GM12873 (cell line): Measurements from ENCODE around the gene GAST.

ENCODE experiments used
- TF ChIP-seq, protein P1 (sequence below): IDR thresholded peaks from 2 replicates; pipeline ENCODE4 v1.5.1; 2012; ENCODE audit warnings: low read depth, mild to moderate bottlenecking, moderate library complexity, low read length, control low read depth; ENCODE audit not compliant: insufficient read depth; ENCODE audit errors: missing control alignments

The GAST gene

GRCh38 chr17:41695134-41695661 is 16.9 kb upstream of the GAST start:
- TF ChIP-seq, protein P1, sequence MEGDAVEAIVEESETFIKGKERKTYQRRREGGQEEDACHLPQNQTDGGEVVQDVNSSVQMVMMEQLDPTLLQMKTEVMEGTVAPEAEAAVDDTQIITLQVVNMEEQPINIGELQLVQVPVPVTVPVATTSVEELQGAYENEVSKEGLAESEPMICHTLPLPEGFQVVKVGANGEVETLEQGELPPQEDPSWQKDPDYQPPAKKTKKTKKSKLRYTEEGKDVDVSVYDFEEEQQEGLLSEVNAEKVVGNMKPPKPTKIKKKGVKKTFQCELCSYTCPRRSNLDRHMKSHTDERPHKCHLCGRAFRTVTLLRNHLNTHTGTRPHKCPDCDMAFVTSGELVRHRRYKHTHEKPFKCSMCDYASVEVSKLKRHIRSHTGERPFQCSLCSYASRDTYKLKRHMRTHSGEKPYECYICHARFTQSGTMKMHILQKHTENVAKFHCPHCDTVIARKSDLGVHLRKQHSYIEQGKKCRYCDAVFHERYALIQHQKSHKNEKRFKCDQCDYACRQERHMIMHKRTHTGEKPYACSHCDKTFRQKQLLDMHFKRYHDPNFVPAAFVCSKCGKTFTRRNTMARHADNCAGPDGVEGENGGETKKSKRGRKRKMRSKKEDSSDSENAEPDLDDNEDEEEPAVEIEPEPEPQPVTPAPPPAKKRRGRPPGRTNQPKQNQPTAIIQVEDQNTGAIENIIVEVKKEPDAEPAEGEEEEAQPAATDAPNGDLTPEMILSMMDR = no peak

GRCh38 chr17:41695954-41696757 is 16.0 kb upstream of the GAST start:
- TF ChIP-seq, protein P1 = peak; percentile 85

DNA sequence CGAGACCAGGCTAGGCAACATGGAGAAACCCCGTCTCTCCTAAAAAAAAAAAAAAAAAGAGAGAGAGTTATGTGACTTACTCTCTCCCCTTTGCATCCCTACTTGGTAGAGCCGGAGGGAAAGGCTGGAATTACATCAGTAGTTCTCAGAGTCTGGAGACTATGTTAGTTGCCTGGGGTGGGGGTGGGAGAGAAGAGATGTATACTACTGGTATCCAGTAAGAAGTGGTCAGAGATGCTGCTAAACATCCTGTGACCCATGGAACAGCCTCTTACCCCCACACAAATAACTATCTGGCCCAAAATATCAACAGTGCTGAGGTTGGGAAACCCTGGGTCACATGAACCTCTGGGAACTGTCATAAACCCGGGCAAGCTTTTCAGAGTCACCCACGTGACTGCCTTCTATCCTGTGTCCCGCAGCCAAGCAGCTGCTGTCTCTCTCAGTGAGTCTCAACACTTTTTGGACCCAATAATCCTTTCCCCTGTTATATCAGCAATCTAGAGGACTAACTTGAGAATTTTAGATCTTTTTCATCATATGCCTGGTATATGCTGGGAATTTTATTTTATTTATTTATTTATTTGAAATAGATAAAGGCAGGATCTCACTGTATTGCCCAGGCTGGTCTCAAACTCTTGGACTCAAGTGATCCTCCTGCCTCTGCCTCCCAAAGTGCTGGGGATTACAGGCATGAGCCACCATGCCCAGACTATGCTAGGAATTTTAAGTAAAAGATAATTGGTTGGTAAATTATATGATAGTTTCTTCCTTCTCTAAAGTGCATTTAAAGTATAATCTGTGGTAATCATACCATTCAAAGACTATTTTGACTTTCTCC is 14.8 kb upstream of the GAST start:
- TF ChIP-seq, protein P1 = no peak

- TF ChIP-seq, protein P1 = no peak
Measured at GRCh38 chr17:41702712-41703111, 9.4 kb upstream of the GAST start.

GRCh38 chr17:41705271-41705991 is 6.7 kb upstream of the GAST start:
- TF ChIP-seq, protein P1 = no peak

GRCh38 chr17:41707803-41708669 is 4.1 kb upstream of the GAST start:
- TF ChIP-seq, protein P1 = no peak
